Measurements from ENCODE around the gene SRRM5.

DNA sequence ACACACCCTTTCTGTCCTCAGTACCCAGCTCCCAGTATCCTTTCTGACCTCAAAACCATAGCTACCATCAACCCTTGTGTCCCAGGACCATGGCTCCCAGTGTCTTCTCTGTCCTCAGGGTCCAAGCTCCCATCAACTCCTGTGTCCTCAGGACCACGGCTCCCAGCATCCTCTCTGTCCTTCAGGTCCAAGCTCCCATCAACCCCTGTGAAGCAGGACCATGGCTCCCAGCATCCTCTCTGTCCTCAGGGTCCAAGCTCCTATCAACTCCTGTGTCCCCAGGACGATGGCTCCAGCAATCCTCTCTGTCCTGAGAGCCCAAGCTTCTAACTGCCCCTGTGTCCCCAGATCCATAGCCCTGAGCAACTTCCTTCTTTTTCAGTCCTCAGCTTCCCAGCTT lies 29.4 kb downstream of the SRRM5 start:
- TF ChIP-seq, protein P1, sequence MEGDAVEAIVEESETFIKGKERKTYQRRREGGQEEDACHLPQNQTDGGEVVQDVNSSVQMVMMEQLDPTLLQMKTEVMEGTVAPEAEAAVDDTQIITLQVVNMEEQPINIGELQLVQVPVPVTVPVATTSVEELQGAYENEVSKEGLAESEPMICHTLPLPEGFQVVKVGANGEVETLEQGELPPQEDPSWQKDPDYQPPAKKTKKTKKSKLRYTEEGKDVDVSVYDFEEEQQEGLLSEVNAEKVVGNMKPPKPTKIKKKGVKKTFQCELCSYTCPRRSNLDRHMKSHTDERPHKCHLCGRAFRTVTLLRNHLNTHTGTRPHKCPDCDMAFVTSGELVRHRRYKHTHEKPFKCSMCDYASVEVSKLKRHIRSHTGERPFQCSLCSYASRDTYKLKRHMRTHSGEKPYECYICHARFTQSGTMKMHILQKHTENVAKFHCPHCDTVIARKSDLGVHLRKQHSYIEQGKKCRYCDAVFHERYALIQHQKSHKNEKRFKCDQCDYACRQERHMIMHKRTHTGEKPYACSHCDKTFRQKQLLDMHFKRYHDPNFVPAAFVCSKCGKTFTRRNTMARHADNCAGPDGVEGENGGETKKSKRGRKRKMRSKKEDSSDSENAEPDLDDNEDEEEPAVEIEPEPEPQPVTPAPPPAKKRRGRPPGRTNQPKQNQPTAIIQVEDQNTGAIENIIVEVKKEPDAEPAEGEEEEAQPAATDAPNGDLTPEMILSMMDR (IDR thresholded peaks at IDR 0.05), result no peak
- no peak for TF ChIP-seq POLR2A (IDR thresholded peaks at IDR 0.05)
